HG03575 (cell line): ENCODE results near the gene INTS6.

ENCODE experiments used
- ATAC-seq: cut with Tn5 transposase; IDR thresholded peaks from one replicate; pipeline ENCODE4 v1.9.1; 2021; ENCODE audit not compliant: unreplicated experiment, insufficient number of reproducible peaks, low FRiP score; ENCODE audit errors: extremely low read depth

Gene INTS6

GRCh38 chr13:51457086-51457815, 4.4 kb upstream of the INTS6 start:
- ATAC-seq, result no peak

- ATAC-seq, result no peak
Observed at GRCh38 chr13:51456510-51456909, 3.7 kb upstream of the INTS6 start.

DNA sequence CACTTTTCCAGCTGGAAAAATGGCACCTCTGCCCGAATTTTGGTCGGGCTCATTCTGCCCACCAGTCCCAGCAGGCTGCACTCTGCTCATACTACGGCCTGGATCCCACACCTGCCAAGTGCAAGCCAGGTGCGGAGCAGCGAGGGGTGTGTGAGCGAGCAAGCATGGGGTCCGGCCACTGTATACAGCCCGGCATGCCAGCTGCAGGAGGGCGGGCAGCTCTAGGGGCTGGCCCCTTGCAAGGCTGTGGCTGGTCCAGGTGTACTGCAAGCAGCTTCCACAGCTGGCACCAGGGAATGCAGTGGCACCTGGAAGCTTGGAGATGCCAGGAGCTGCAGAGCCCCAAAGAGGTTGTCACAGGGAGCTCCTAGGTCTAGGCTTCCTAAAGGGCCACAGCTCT, 2.7 kb upstream of the INTS6 start:
- ATAC-seq, result no peak

GRCh38 chr13:51453959-51454703, 1.3 kb upstream of the INTS6 start:
- no peak for ATAC-seq

DNA sequence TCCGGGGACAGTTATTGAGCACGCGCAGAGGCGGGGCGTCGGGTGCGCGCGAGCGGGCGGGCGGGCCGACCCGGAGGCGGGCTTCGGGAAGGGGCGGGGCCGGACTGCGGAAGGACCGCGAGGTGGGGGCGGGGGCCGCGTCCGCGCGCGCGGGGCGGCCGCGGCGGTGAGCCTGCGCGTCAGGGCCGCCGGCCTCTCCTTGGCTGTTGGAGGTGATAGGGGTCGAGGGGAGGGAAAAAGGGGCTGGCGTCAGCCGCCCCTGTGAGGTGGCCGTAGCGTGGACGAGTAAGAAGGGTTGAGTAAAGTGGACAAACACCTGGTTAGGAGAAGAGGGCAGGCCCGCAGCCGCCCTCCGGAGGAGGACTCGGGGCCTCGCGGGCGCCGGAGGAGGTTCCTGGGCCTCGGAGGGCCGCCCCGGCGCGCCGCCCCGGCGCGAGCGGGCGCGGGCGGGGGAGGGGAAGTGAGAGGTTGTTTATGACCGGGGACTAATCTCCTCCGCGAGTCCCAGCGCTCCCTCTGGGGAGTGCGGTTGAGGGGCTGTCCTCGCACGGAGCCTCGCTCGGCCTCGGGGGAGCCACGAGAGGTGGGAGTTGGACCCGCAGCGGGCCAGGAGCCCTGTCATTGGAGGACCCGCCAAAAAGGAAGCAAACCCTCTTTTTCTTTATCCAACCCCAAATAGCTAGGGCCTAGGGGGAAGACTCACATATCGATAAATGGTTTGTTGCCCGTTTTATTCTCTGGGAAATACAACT, 547 bp upstream of the INTS6 start:
- ATAC-seq, result peak; percentile 24

DNA sequence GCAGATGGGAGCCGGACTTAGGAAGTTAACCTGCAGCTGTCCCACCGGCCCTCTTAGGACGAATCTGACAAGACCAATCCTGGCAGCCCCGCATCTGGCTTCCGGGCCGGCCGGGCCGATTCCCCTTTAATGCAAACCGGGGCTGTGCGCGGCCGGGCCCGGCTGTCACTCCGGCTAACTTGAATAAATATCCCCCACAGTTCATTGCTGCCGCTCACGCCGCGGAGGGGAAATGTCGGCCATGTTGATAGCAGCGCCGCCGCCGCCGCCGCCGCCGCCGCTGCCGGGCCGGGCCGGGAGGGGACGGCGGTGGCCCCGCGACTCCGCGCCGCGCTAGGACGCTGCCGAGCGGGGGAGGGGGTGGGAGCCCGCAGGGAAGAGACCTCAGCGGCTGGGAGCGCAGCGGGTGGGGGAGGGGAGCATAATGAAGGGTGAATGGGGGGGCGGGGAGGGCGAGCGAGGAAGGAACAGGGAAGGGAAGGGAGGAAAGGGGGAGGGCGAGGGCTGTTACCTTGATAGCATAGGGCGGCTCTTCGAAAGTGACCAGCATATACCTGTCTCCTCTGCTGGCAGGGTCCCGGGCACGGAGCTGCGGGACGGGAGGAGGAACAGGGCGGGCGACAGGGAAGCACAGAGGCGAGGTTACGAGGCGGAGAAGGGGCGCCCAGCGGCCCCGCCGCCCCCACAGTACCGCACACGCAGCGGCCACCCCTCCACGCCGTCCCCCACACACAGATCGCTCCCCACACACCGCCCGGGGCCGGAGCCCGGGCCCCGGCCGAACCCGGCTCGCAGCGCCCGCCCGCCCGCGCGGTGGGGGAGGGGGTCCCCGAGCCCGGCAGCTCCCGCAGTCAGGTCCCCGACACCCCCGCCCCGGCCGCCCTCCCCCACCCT, 1.1 kb downstream of the INTS6 start:
- ATAC-seq, result no peak

- no peak for ATAC-seq
Observed at GRCh38 chr13:51451134-51451466, 1.7 kb downstream of the INTS6 start.

GRCh38 chr13:51449018-51449417, 3.8 kb downstream of the INTS6 start:
- ATAC-seq, result no peak

DNA sequence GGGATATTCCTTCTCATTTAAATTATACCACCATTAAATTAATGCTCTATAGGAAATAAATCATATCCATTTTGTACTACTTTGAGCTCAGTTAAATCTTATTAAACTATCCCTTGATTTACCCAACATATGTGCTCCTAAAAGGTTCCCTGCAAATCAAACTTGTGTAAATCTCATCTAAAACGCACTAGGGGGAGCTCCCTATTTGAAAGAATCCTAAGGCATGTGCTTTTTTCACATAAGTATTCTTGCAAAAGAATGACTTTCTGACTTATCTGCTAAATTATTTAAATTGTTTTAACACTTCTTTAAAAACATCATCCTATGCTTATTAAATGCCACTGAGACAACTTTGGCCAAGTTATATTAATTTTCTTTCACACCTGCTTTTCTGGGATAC, 7.9 kb downstream of the INTS6 start:
- ATAC-seq, result no peak

- no peak for ATAC-seq
Observed at GRCh38 chr13:51440381-51440780, 12.5 kb downstream of the INTS6 start.

DNA sequence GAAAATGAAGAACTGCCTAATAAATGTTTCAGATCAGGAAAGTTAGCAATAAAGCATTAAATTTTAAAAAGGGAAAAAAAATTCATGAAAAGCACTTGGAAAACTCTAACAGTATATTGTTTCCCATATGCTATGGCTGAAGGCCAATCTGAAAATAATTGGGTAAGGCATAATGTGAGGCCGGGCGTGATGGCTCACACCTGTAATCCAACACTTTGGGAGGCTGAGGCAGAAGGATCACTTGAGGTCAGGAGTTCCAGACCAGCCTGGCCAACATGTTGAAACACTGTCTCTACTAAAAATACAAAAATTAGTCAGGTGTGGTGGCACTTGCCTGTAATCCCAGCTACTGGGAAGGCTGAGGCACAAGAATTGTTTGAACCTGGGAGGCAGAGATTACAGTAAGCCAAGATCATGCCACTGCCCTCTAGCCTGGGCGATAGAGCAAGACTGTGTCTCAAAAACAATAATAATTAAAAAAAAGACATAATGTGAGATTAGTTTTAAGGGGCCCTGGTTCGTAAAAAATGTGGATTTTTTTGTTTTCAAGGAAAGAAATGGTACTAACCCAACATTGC, 15.2 kb downstream of the INTS6 start:
- ATAC-seq, result no peak

- no peak for ATAC-seq
Observed at GRCh38 chr13:51435002-51435578, 17.7 kb downstream of the INTS6 start.

- ATAC-seq, result no peak
Observed at GRCh38 chr13:51432576-51432975, 20.3 kb downstream of the INTS6 start.

- no peak for ATAC-seq
Observed at GRCh38 chr13:51426982-51427381, 25.9 kb downstream of the INTS6 start.

- no peak for ATAC-seq
Observed at GRCh38 chr13:51425410-51426042, 27.3 kb downstream of the INTS6 start.

- no peak for ATAC-seq
Observed at GRCh38 chr13:51423766-51424165, 29.1 kb downstream of the INTS6 start.

- no peak for ATAC-seq
Observed at GRCh38 chr13:51422484-51422883, 30.4 kb downstream of the INTS6 start.
